Keratinocyte (primary cell): Measurements from ENCODE around the gene PPM1H. TPM values are rescaled to one million over a fixed set of nuclear protein-coding genes. Genes with fewer than 3 reads are reported as not detected.
A peak's percentile ranks its signal among the peaks of the same experiment; 100 is the strongest.

ENCODE experiments used
- DNase-seq: peaks from one replicate; pipeline ENCODE4 v3.0.0-alpha.2; 2011; ENCODE audit warnings: low read depth, missing footprints, low spot score
- FAIRE-seq: peaks from 2 replicates; lab custom pipeline; 2011; peaks lifted over from hg19 to GRCh38; lab: Jason Lieb, UNC
- H2AFZ ChIP-seq: 2 replicates; pipeline ENCODE4 v1.6.0; 2012; ENCODE audit warnings: low read length, control low read depth, inconsistent platforms; ENCODE audit not compliant: control insufficient read depth
- H3K27ac ChIP-seq: 2 replicates; pipeline ENCODE4 v1.5.1; 2011; ENCODE audit warnings: low read length; ENCODE audit not compliant: control insufficient read depth, insufficient read depth
- H3K27me3 ChIP-seq: 3 replicates; pipeline ENCODE4 v1.6.0; 2011; ENCODE audit warnings: low read length; ENCODE audit not compliant: control insufficient read depth, insufficient read depth; ENCODE audit errors: extremely low read depth
- H3K36me3 ChIP-seq, 2 experiments: 2 replicates in 1 of 2; 3 replicates in 1 of 2; pipeline ENCODE4 v1.5.1; 2011; ENCODE audit warnings: low read length in 2 of 2, mild to moderate bottlenecking in 1 of 2; ENCODE audit not compliant: control insufficient read depth in 2 of 2, insufficient read depth in 2 of 2; ENCODE audit errors: extremely low read depth in 1 of 2
- H3K4me1 ChIP-seq: 3 replicates; pipeline ENCODE4 v1.5.1; 2011; ENCODE audit warnings: low read length; ENCODE audit not compliant: control insufficient read depth, insufficient read depth; ENCODE audit errors: extremely low read depth
- H3K4me2 ChIP-seq: 3 replicates; pipeline ENCODE4 v1.6.0; 2011; ENCODE audit warnings: low read depth, low read length; ENCODE audit not compliant: control insufficient read depth, insufficient read depth; ENCODE audit errors: extremely low read depth
- H3K4me3 ChIP-seq, 3 experiments: fragments of 200-600 bp in 1 of 3; sonication (generic) in 1 of 3; 2 replicates in 2 of 3; 3 replicates in 1 of 3; pipeline ENCODE4 v1.5.1; 2011 to 2016; ENCODE audit warnings: low read length in 3 of 3, mild to moderate bottlenecking in 3 of 3, control low read depth in 2 of 3, inconsistent platforms in 1 of 3, low read depth in 1 of 3, mixed read lengths in 1 of 3, mixed run types in 1 of 3, moderate library complexity in 1 of 3; ENCODE audit not compliant: control insufficient read depth in 2 of 3, insufficient read depth in 2 of 3; ENCODE audit errors: extremely low read depth in 1 of 3
- H3K79me2 ChIP-seq: 2 replicates; pipeline ENCODE4 v1.6.0; 2012; ENCODE audit warnings: low read length; ENCODE audit not compliant: control insufficient read depth, insufficient read depth
- H3K9ac ChIP-seq: 3 replicates; pipeline ENCODE4 v1.6.0; 2011; ENCODE audit warnings: low read length; ENCODE audit not compliant: control insufficient read depth, insufficient read depth; ENCODE audit errors: extremely low read depth
- H3K9me1 ChIP-seq: 3 replicates; pipeline ENCODE4 v1.6.0; 2011; ENCODE audit warnings: low read length; ENCODE audit not compliant: control insufficient read depth, insufficient read depth; ENCODE audit errors: extremely low read depth
- H3K9me3 ChIP-seq: 2 replicates; pipeline ENCODE4 v1.5.1; 2012; ENCODE audit warnings: low read depth, low read length; ENCODE audit not compliant: control insufficient read depth
- H4K20me1 ChIP-seq: 3 replicates; pipeline ENCODE4 v1.6.0; 2011; ENCODE audit warnings: low read length; ENCODE audit not compliant: control insufficient read depth, insufficient read depth; ENCODE audit errors: extremely low read depth
- EZH2 ChIP-seq: IDR thresholded peaks from one replicate; pipeline ENCODE4 v1.6.1; 2012; ENCODE audit warnings: inconsistent platforms, mild to moderate bottlenecking, low read length, moderate library complexity
- dilution Hi-C: fragments of 300-500 bp; cut with MboI; formaldehyde crosslinking; loops from one replicate; pipeline ENCODE4 v1.7.0; 2020; ENCODE audit warnings: low sequenced_read_pairs; ENCODE audit not compliant: extremely low pct_ligation_motif_present
- polyA plus RNA-seq, 5 experiments: library from polyadenylated mRNA; depleted of rRNA in 3 of 5; stranded (reverse) in 3 of 5; stranded (forward) in 1 of 5; unstranded in 1 of 5; fragments of >200 nt; gene quantifications; 1 replicate in 1 of 5; 2 replicates in 3 of 5; 3 replicates in 1 of 5; pipeline versions ENCODE4 v1.2.1 to v1.2.3, GENCODE V29; 2011 to 2012; ENCODE audit warnings: missing spikeins in 2 of 5, low read depth in 1 of 5, low replicate concordance in 1 of 5
- TF ChIP-seq, protein P1 (sequence below), 3 experiments: IDR thresholded peaks in 1 of 3; conservative IDR thresholded peaks in 1 of 3; optimal IDR thresholded peaks in 1 of 3; 2 replicates in 2 of 3; 3 replicates in 1 of 3; pipeline versions ENCODE3 to v1.5.1; 2011; ENCODE audit warnings: low read length in 3 of 3, mild to moderate bottlenecking in 3 of 3, moderate library complexity in 2 of 3, control low read depth in 1 of 3, inconsistent platforms in 1 of 3; ENCODE audit not compliant: insufficient read depth in 2 of 3; ENCODE audit errors: extremely low read depth in 1 of 3

Gene PPM1H
- polyA plus RNA-seq, 1 donor (not counting 4 experiments of a cell fraction or from before 2014, with no cell fraction given): 0.09 TPM

- Histone ChIP-seq H3K9ac (no peak overlapping the region), H4K20me1 (no peaks in the 10 kb centered on the region), H3K4me1 (no peaks in the 10 kb centered on the region), H3K36me3 (no peaks in the 10 kb centered on the region), H3K4me3 (no peak overlapping the region), H3K9me1 (no peaks in the 10 kb centered on the region), H3K79me2 (no peaks in the 10 kb centered on the region), H3K4me2 (no peak overlapping the region), H2AFZ (no peak overlapping the region), H3K27me3 (no peaks in the 10 kb centered on the region), H3K9me3 (no peaks in the 10 kb centered on the region), H3K27ac (no peak overlapping the region)
- TF ChIP-seq, protein P1, sequence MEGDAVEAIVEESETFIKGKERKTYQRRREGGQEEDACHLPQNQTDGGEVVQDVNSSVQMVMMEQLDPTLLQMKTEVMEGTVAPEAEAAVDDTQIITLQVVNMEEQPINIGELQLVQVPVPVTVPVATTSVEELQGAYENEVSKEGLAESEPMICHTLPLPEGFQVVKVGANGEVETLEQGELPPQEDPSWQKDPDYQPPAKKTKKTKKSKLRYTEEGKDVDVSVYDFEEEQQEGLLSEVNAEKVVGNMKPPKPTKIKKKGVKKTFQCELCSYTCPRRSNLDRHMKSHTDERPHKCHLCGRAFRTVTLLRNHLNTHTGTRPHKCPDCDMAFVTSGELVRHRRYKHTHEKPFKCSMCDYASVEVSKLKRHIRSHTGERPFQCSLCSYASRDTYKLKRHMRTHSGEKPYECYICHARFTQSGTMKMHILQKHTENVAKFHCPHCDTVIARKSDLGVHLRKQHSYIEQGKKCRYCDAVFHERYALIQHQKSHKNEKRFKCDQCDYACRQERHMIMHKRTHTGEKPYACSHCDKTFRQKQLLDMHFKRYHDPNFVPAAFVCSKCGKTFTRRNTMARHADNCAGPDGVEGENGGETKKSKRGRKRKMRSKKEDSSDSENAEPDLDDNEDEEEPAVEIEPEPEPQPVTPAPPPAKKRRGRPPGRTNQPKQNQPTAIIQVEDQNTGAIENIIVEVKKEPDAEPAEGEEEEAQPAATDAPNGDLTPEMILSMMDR (optimal IDR thresholded peaks at IDR 0.05 in 1 of 3, IDR thresholded peaks at IDR 0.05 in 1 of 3, conservative IDR thresholded peaks at IDR 0.05 in 1 of 3; ENCODE audit: extremely low read depth in 1 of 3, insufficient read depth in 2 of 3, low read length in 3 of 3): peak in 2 of 3 experiments; percentile 3 to 8
- no peak for TF ChIP-seq EZH2
- FAIRE-seq (no peak), DNase-seq (no peak)
- dilution Hi-C loops: no loop called here
Observed at GRCh38 chr12:62827042-62827441, 107.9 kb downstream of the PPM1H start.

DNA sequence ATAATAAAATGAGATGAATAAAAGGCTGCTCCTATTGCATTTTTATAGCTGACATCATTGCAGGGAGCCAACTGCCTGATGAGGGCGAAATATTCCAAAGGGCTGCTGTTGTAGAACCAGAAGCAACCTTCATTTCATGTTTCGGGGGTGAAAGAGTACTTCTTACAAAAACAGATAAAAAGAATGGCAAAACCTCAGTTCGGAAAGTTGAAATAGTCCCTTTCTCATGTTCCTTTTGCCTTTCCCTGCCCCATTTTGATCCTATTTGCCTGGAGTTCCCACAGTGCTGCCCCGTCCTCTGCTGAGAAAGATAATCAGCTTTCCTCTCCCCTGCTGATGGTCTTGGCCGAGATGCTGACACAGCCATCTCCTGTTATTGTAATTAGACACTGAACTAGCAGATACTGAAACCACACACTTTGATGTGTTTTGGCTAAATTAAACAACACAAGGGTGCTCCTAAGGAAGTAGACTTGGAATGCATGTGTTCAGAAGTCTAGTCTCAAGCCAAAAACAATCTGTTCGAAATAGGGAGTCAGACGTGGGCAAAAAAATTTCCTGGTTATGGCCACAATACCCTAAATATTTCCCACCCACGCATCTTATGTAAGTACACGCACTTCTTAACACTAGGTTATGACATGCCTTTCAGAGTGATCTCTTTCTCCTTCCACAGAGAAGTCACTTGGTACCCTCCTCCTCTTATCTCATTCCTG lies 117.2 kb downstream of the PPM1H start:
- dilution Hi-C loops: no loop called here
- FAIRE-seq (no peak), DNase-seq (no peak)
- no peak overlapping the region for H3K27ac ChIP-seq
- no peaks in the 10 kb centered on the region for H3K27me3 ChIP-seq
- no peaks in the 10 kb centered on the region for H3K36me3 ChIP-seq
- H3K9me1 ChIP-seq: no peaks in the 10 kb centered on the region
- H3K4me2 ChIP-seq: no peak overlapping the region
- TF ChIP-seq, protein P1 (optimal IDR thresholded peaks at IDR 0.05 in 1 of 3, IDR thresholded peaks at IDR 0.05 in 1 of 3, conservative IDR thresholded peaks at IDR 0.05 in 1 of 3; ENCODE audit: extremely low read depth in 1 of 3, insufficient read depth in 2 of 3, low read length in 3 of 3): no peak
- TF ChIP-seq EZH2: no peak
- peaks cover 2% of the 10 kb centered on the region for H3K4me1 ChIP-seq
- H3K9me3 ChIP-seq: no peaks in the 10 kb centered on the region
- no peaks in the 10 kb centered on the region for H3K79me2 ChIP-seq
- no peak overlapping the region for H3K9ac ChIP-seq
- no peak overlapping the region for H3K4me3 ChIP-seq
- no peaks in the 10 kb centered on the region for H4K20me1 ChIP-seq
- no peak overlapping the region for H2AFZ ChIP-seq
